Measurements from ENCODE around the gene WASF2. TPM values are rescaled to one million over a fixed set of nuclear protein-coding genes. Genes with fewer than 3 reads are reported as not detected.

Gene WASF2
- total RNA-seq, 4 donors from 2014 or later = 53.8 to 76.6 (median 70.3) TPM

DNA sequence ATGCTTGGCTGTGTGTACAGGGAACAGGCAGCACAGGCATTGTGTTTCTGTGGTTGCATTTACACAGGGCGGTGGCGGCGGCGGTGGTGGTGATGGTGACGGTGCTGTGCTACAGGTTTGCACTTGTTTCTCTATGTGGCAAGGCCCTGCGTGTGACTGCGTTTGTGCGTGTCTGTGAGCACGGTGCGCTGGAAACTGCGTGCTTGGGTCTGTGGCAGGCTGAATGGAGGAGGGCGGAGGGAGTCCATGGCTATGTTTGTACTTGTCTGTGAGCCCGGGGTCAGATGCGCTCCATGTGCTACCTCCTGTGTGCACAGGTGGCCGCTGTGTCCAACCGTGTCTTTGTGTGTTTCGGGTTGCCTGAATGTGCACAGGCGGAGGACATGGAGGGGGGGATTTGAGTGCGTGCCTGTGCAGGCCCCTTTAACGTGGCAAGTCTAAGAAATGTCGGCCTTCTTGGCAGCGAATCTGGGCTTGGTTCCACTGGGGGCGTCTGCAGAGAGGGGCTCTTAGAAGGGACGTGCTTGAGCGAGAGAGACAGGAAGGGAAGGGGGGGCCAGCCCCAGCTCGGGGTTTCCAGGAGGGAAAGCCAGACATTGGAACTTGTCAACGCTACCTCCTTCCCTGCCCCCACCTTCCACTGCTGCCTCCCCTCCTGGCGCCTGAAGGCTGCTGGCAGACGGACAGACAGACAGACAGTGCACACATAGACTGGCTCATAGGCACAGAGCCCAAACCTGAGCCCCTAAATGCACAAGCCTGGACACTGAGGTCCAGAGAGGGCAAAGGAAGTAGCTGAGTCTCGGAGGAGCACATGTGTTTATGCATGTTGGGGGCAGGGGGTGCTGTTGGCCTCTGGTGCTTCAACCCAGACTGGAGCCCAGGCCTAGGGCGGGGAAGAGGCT lies 32.7 kb upstream of the WASF2 start:
- intact Hi-C loops (cut with DNase I; ENCODE audit: low total_unique reads) = no loop called here
- H3K4me3 ChIP-seq (ENCODE audit: low read depth, poor library complexity, severe bottlenecking) = no peak overlapping the region
- 25 to 36% methylated on average over 31 of the region's 31 CpGs for WGBS, 2 donors
- TF ChIP-seq, protein P1, sequence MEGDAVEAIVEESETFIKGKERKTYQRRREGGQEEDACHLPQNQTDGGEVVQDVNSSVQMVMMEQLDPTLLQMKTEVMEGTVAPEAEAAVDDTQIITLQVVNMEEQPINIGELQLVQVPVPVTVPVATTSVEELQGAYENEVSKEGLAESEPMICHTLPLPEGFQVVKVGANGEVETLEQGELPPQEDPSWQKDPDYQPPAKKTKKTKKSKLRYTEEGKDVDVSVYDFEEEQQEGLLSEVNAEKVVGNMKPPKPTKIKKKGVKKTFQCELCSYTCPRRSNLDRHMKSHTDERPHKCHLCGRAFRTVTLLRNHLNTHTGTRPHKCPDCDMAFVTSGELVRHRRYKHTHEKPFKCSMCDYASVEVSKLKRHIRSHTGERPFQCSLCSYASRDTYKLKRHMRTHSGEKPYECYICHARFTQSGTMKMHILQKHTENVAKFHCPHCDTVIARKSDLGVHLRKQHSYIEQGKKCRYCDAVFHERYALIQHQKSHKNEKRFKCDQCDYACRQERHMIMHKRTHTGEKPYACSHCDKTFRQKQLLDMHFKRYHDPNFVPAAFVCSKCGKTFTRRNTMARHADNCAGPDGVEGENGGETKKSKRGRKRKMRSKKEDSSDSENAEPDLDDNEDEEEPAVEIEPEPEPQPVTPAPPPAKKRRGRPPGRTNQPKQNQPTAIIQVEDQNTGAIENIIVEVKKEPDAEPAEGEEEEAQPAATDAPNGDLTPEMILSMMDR (IDR thresholded peaks at IDR 0.05) = no peak
- TF ChIP-seq POLR2A (IDR thresholded peaks at IDR 0.05) = no peak
- DNase-seq (ENCODE audit: low spot score in 2 of 2) = peak; percentile 87 to 92

DNA sequence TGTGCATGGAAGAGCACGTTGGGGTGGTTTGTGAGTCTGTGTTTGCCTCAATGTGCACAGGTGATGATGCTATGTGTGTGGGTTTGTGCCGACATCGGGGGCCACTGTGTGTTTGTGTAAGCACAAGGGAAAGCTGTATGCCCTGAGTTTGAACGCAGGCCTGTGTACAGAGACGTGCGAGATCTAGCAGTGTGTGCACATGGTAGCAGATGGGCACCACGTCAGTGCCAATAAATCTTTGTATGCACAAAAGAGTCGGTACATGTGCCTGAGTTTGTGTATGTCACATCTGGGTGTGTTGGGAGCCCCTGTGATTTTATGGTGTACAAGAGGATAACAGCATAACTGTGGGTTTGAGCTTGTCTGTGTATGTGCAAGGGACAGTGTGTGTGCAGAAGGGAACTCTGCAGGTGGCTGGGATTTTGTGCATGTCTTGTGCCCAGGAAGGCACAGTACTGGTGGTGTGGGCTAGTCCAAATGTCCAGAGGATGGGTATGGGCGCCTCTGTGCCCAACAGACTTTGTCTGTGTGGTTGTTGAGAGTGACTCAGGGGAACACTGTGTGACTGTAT lies 32.0 kb upstream of the WASF2 start:
- no peak overlapping the region for H3K4me3 ChIP-seq (ENCODE audit: low read depth, poor library complexity, severe bottlenecking)
- no peak for TF ChIP-seq POLR2A (IDR thresholded peaks at IDR 0.05)
- TF ChIP-seq, protein P1 (IDR thresholded peaks at IDR 0.05) = no peak
- 33 to 52% methylated on average over 9 of the region's 9 CpGs for WGBS, 2 donors
- DNase-seq (ENCODE audit: low spot score in 2 of 2) = no peak
- intact Hi-C loops (cut with DNase I; ENCODE audit: low total_unique reads) = no loop called here

DNA sequence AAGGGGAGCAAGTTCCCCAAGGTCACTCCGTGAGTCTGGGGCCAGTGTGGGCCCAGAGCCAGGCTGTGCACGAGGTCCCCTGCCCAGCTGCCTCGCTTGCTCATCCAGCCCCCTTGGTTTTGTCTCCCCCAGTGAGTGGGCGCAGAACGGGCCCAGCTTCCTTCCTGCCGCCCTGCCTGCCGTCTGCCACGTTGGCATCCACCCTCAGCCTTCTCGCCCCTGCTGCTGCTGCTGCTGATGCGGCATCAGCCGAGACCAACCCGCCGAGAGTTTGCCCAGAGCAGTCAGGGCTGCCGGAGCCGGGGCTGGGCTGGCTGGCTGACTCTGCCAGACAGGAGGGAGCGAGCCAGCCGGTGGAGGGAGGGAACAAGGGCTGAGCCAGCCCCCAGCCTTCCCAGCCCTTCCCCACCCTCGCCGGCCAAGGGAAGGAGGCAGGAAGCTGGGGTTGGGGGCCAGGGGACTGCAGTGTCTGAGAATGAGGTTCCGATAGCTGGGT lies 31.4 kb upstream of the WASF2 start:
- intact Hi-C loops (cut with DNase I; ENCODE audit: low total_unique reads) = no loop called here
- no peak overlapping the region for H3K4me3 ChIP-seq (ENCODE audit: low read depth, poor library complexity, severe bottlenecking)
- TF ChIP-seq, protein P1 (IDR thresholded peaks at IDR 0.05) = no peak
- TF ChIP-seq POLR2A (IDR thresholded peaks at IDR 0.05) = no peak
- no peak for DNase-seq (ENCODE audit: low spot score in 2 of 2)
- WGBS, 2 donors = 8 to 9% methylated on average over 15 to 20 of the region's 20 CpGs

DNA sequence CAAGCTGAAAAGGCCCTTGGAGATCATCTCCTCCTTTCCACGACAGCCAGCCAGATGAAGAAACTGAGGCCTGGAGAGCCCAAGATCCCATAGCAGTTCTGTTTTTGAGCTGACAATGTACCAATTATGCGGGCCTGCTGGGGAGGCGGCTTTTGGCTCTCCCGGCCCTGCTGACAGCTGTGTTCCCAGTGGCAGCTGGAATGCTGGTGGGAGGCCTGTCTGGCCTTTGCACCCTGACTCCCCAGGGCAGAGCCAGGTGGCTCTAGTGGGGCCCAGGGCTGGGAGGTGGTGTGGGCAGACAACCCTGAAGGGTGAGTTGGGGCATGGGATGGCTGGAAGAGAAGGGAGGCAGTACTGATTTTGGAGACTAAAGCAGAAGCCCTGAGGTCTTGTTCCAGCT lies 30.7 kb upstream of the WASF2 start:
- TF ChIP-seq POLR2A (IDR thresholded peaks at IDR 0.05) = no peak
- TF ChIP-seq, protein P1 (IDR thresholded peaks at IDR 0.05) = no peak
- no peak for DNase-seq (ENCODE audit: low spot score in 2 of 2)
- 42 to 67% methylated on average over 3 to 4 of the region's 4 CpGs for WGBS, 2 donors
- intact Hi-C loops (cut with DNase I; ENCODE audit: low total_unique reads) = no loop called here
- H3K4me3 ChIP-seq (ENCODE audit: low read depth, poor library complexity, severe bottlenecking) = no peak overlapping the region

DNA sequence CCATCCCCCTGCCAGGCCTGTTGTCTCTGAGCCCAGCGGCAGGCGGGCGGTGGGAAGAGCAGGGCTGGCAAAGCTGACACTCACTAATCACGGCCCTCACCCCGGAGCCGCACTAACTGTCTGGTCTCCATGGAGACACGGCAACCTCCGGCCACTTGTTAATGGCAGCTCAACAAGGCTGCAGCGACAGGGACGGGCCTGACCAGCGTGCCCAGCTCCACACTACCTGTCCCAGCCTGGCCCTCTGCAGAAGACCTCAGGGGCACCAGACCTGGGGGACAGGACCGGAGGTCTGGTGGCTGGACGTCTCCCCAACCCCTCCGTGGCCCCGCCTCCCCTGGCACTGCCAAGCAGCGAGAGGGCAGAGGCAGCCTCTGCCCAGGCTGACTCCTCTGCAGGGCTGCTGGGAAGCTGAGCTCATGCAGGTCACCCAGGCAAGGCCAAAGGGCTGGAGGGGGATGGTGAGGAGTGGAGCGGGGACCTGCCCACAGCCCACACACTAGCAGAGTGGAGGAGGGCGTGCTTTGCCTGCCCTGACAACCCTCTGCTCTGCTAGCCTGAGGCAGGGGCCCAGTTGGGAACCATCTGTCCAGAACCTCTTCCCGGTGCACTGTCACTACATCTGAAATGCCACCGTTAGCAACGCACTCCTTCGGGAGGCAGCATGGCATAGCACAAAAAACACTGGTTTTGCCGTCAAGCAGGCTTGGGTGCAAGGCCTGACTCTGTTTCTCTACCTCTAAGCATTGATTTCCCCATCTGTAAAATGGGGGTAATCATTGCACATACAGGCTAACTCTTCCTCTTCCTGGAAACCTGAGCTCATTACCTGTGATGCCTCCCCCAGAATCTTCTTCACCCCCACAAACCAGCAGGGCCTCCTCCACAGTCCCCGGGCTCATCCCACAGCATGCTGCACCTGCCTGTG lies 29.6 kb upstream of the WASF2 start:
- intact Hi-C loops (cut with DNase I; ENCODE audit: low total_unique reads) = no loop called here
- H3K4me3 ChIP-seq (ENCODE audit: low read depth, poor library complexity, severe bottlenecking) = no peak overlapping the region
- DNase-seq (ENCODE audit: low spot score in 2 of 2) = no peak
- TF ChIP-seq, protein P1 (IDR thresholded peaks at IDR 0.05) = no peak
- no peak for TF ChIP-seq POLR2A (IDR thresholded peaks at IDR 0.05)
- WGBS, 2 donors = 42 to 63% methylated on average over 19 to 24 of the region's 24 CpGs
